T-helper 9 cell (primary cell): ENCODE data around the gene RNASE7.
A peak's percentile ranks its signal among the peaks of the same experiment; 100 is the strongest.
"Not testable (repeated sequence)": the region's sequence is repeated elsewhere in the genome, so short reads cannot be mapped to it uniquely, and the experiment has no call there.

ENCODE experiments used
- DNase-seq: peaks from one replicate; pipeline ENCODE4 v3.0.0-alpha.2; 2020
- total RNA-seq, 2 donors: gene quantifications; one replicate each; lab custom pipeline; 2026; lab: John Stamatoyannopoulos, UW

The RNASE7 gene, protein sequence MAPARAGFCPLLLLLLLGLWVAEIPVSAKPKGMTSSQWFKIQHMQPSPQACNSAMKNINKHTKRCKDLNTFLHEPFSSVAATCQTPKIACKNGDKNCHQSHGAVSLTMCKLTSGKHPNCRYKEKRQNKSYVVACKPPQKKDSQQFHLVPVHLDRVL
- 0 reads per million in 2 donors for total RNA-seq

DNA sequence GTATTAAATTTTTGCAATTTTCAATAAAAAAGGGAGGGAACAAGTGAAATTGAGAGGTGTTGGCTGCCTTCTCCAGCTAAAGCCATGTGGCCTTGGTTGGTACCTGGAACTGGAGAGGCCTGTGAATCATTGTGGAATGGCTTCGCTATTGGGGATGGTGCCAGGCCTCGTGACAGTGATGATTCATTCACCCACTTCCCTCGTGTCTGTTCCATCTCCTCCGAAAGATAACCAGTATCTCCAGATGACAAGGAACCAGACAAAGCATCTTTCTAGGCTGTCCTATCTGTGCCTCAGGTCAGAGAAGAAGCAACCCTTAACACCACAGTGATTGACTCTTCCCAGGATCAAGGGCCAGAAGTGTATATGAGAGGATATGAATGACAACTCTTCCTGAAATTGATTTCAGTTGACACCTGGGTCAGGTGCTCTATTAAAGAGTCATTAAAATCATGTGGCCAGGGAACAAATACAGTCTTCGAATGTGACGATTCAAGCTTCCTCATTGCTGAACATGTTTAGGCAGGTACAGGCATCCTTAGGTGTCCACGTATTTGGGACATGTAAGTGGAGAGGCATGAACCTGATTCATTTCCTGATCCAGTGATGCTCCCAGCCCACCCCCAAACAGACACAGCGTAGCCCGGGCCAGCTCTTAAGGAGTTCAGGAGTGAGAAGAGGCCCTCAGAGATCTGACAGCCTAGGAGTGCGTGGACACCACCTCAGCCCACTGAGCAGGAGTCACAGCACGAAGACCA lies at the start of gene RNASE7:
Gene RNASE7 (plus strand): TSS at position 687 of the 758 bp plus-strand sequence. CDS start 631 bp downstream, outside the sequence.
- no peak for DNase-seq

DNA sequence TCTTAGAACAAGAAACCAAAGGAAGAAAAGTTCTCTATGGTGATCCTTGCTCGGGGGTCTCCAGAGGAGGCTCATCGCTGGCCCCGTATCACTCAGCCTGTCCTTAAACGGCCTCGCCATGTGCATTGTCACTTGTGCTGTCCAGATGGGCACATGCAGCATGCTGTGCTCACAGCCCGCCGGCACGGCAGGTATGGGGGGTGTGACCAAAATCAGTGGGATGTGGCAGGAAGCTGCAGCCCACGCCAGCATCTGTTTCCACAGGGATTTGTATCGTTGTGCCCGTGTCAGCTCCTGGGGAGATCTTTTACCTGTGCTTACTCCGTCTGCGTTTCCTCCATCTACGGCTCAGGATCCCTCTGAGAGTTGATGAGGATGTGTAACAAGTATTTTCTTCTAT lies 45.6 kb upstream of the RNASE7 start:
- DNase-seq, result no peak

DNA sequence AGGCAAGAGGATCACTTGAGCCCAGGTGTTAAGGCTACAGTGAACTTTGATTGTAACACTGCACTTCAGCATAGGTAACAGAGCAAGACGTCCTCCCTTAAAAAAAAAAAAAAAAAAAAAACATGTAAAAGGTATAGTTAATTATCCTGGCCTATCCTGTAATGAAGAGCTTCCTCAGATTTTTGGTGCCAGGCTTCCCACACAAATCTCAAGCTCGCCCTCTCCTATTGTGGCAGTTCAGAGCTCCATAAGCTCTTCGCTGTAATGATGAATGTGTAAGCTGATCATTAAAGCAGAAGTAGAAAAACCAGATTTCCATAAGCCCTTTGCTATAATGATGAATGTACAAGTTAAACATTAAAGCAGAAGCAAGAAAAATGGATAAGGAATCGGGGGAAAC lies 45.0 kb upstream of the RNASE7 start:
- DNase-seq, result no peak

GRCh38 chr14:20997564-20997963 lies 44.6 kb upstream of the RNASE7 start:
- DNase-seq, result no peak

- DNase-seq, result no peak
Measured at GRCh38 chr14:20998139-20998538, 44.0 kb upstream of the RNASE7 start.

DNA sequence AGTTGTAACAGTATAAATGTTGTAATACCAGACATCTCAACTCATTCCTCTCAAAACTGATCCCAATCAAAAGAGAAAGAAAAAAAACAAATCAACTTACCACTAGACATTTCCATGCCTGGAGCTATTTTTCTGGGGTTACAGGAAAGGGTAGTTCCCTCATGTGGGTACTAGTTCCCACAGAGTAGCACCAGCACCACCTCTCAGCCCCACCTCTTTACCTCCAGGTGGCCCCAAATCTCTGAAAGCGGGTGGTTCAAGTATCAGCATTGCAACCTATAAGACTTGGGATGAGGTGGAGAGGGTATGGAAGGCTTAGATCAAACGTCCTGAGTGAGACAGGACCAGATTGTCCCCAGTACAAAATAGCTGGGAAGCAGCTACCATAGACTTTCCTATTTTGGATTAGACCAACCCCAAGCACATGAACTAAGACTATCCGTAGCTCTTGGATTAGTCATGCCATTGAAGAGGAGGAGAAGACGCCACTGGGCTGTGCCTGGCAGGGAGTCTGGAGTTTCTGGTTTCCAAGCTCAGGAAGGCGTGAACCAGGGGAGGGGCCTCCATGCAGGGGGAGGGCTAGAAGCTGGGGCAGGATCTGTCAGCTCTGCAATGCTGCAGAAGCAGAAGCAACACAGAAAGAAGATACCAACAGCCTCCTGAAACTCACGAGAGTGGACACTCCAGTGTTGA lies 43.3 kb upstream of the RNASE7 start, which contains the start of gene SLC39A2:
Gene SLC39A2 (plus strand): TSS at position 620 of the 693 bp plus-strand sequence. CDS start 154 bp downstream, outside the sequence.
- no peak for DNase-seq

DNA sequence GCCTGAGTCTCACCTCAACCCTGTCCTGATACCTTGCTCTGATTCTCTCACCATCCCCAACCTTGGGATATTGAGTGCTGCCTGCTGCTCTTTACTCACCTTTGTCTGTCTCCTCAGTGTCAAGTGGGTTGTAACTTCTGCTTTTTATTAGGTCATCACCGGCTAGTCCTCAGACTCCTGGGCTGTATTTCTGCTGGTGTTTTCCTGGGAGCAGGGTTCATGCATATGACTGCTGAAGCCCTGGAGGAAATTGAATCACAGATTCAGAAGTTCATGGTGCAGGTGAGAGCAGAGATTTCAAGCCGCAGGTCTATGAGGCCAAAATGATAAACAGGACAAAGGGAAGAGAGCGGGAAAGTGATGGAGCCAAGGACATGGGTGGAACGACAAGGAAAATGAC lies 42.6 kb upstream of the RNASE7 start:
- no peak for DNase-seq

DNA sequence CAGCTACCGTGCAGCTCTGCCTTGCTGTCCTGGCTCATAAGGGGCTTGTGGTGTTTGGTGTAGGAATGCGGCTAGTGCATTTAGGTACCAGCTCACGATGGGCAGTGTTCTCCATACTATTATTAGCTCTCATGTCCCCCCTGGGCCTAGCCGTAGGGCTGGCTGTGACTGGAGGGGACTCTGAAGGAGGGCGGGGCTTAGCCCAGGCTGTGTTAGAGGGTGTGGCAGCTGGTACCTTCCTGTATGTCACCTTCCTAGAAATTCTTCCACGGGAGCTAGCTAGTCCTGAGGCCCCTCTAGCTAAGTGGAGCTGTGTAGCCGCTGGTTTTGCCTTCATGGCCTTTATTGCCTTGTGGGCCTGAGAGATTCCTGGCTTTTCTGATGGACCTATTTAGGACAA lies 40.9 kb upstream of the RNASE7 start:
- no peak for DNase-seq

DNA sequence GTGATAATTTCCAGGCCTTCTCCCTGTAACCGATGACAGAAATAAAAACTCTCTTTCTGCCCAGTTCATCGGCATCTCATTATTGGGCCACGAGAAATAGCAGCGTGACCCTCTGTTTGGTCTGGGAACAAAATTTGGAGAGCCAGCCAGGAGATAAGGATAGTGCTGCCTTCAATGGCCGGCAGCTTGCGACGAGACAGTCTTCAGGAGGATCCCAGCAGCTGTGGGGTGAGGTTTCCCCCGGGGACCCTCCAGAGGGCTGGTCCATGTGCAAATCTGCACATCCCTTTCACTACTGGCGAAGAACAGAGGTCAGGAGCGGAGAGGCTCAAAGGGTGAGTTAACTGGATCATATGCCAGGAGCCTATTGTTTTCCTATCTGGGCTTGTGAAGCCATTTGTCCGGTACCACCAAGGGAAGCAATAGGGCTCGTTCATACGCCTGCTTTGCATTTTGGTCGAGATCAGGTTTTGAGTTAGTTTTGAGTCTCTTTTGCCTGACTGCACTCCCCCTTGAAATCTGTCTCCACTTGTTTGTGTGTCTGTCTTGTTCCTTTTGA lies 38.3 kb upstream of the RNASE7 start:
- no peak for DNase-seq

GRCh38 chr14:21009721-21010120 lies 32.4 kb upstream of the RNASE7 start:
- not testable (repeated sequence) for DNase-seq

DNA sequence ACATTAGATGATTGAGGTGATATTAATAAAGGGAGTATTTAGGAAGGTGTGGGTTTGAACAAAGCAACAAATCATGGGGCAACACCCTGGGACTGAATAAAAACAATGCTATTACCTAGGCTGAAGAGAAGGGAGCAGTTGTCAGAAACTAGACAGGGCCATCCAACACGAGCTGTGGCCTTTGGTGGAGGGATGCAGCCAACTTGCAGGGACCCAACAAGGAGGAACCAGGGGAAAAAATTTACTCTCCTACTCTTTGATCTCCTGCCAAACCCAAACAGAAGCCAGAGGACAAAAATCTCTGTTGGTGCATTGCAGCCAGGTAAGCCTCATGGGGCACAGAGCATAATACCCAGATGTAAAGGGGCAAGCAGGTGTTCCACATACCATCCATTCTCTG lies 31.0 kb upstream of the RNASE7 start:
- no peak for DNase-seq

DNA sequence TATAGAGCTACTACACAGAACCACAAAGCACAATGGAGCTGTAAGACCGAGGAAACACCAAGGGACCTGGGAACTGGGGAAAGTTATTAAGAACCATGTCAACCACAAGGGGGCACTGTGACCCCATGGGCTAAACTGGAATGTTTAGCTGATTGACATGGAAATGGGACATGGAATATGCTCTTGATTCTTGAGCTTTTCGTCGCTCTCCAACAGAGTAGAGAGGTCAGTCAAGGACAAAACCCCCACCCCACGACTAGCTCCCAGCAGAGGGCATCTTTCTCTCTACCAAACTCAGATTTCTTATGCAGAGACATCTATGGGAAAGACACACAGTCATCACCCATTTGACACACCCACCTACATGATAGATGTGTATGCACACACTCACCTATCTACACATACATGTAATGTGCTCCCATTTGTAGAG lies 27.4 kb upstream of the RNASE7 start:
- peak; percentile 87 for DNase-seq

DNA sequence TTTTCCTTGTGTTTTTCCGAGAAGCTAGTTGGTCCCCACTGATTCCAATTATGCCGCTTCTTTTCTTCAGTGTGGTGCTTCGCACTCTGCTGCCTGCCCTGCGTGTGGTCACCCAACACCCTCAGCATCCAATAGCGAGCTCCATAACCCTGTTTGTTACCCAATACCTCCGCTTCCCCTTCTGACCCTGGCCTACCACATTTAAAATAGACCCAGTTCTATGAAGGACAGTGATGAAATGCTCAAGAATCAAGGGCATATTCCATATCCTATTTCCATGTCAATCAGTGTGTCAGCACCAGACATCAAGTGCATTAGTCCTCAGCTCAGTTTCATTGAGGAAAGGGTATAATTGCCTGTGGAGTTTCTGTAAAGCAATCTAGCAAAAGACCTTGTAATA lies 26.9 kb upstream of the RNASE7 start:
- DNase-seq, result no peak

- no peak for DNase-seq
Measured at GRCh38 chr14:21016413-21017190, 25.6 kb upstream of the RNASE7 start.

- DNase-seq, result no peak
Measured at GRCh38 chr14:21017528-21018245, 24.5 kb upstream of the RNASE7 start.

- DNase-seq, result no peak
Measured at GRCh38 chr14:21018286-21018685, 23.9 kb upstream of the RNASE7 start.

GRCh38 chr14:21018781-21019180 lies 23.4 kb upstream of the RNASE7 start:
- DNase-seq, result no peak

GRCh38 chr14:21019366-21019765 lies 22.8 kb upstream of the RNASE7 start:
- DNase-seq, result no peak

DNA sequence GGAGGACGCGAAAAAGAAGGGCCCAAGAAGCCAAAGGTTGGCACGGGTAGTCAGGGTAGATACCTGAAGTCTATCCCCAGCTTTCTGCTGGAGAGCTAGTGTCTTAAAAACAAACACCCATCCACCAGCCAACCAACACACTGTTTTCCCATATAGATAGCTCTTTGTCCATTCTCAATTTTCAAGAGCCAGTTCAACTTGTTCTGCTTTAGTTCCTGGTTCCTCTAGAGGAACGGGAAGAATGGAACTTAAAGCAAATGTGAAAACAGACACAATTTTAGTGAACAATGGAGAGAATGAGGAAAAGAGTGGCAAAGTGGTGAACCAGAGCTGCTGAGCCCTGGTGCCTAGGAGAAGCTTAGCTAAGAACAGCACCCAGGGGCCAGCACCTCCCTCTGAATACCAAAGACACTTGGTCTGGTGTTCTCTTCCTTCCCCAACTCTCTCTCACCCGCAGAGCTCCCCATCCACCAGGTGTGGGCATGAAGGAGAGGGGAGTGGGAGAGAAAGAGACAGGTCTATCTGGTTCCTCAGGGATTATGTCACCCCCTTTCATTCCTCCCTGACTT lies 21.1 kb upstream of the RNASE7 start:
- no peak for DNase-seq

- DNase-seq, result no peak
Measured at GRCh38 chr14:21022686-21023085, 19.5 kb upstream of the RNASE7 start.

DNA sequence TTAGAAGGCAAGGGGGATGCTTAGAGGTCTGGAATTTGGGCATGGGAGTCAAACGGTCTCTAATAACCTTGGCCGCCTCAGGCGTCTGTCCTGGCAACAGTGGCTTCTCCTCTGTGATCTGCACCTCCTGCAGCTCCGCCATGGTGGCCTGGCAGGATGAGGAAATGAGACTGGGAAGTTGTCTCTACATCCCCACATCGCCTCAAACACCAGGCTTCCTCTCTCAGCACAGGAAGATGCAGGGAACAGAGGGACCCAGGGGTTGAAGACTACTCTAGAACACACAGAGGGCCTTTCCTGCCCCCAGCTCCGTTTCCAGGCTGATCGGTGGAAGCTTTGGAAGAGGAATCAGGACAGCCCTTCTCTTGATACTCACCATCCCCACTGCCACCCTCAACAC lies 19.0 kb upstream of the RNASE7 start:
- DNase-seq, result no peak
